CD14-positive monocyte (primary cell): ENCODE results near the gene CFAP299. TPM values are rescaled to one million over a fixed set of nuclear protein-coding genes. Genes with fewer than 3 reads are reported as not detected.
"Not testable (repeated sequence)": the region's sequence is repeated elsewhere in the genome, so short reads cannot be mapped to it uniquely, and the experiment has no call there.

Source experiments
- DNase-seq, 3 donors: peaks; one replicate each; pipeline ENCODE4 v3.0.0-alpha.2; 2011 to 2022
- H2AFZ ChIP-seq: 2 replicates; pipeline ENCODE4 v1.6.0; 2012; ENCODE audit warnings: mild to moderate bottlenecking, low read depth, low read length, inconsistent platforms; ENCODE audit not compliant: insufficient read depth, poor library complexity, severe bottlenecking
- H3K27ac ChIP-seq, 2 donors: 1 replicate in 1 of 2; 2 replicates in 1 of 2; pipeline ENCODE4 v1.5.1; 2012 to 2013; ENCODE audit warnings: low read length in 2 of 2, control low read depth in 1 of 2, inconsistent platforms in 1 of 2, low read depth in 1 of 2, mild to moderate bottlenecking in 1 of 2
- H3K27me3 ChIP-seq, 2 donors: one replicate each; pipeline versions ENCODE4 v1.6.0 to v1.6.1; 2011 to 2013; ENCODE audit warnings: low read length in 2 of 2; ENCODE audit not compliant: control insufficient read depth in 2 of 2, insufficient read depth in 2 of 2
- H3K36me3 ChIP-seq, 2 donors: replicated peaks in 1 of 2; 1 replicate in 1 of 2; 2 replicates in 1 of 2; pipeline versions ENCODE4 v1.5.1 to v1.6.1; 2012 to 2013; ENCODE audit warnings: low read length in 2 of 2, control low read depth in 1 of 2, inconsistent platforms in 1 of 2, mild to moderate bottlenecking in 1 of 2; ENCODE audit not compliant: insufficient read depth in 2 of 2, control insufficient read depth in 1 of 2
- H3K4me1 ChIP-seq, 2 donors: 1 replicate in 1 of 2; 2 replicates in 1 of 2; pipeline versions ENCODE4 v1.5.1 to v1.6.1; 2012 to 2013; ENCODE audit warnings: low read length in 2 of 2, control low read depth in 1 of 2, inconsistent platforms in 1 of 2, mild to moderate bottlenecking in 1 of 2, moderate library complexity in 1 of 2; ENCODE audit not compliant: insufficient read depth in 2 of 2, control insufficient read depth in 1 of 2
- H3K4me2 ChIP-seq: replicated peaks from 2 replicates; pipeline ENCODE3; 2012; ENCODE audit warnings: low read length, moderate library complexity, mild to moderate bottlenecking; ENCODE audit not compliant: poor library complexity, severe bottlenecking; ENCODE audit errors: extremely low read depth
- H3K4me3 ChIP-seq, 3 experiments: fragments of 200-600 bp in 1 of 3; sonication (generic) in 1 of 3; replicated peaks in 1 of 3; 1 replicate in 2 of 3; 2 replicates in 1 of 3; pipeline ENCODE4 v1.5.1; 2011 to 2013; ENCODE audit warnings: low read length in 3 of 3, mild to moderate bottlenecking in 3 of 3, control low read depth in 2 of 3, low read depth in 2 of 3, inconsistent platforms in 1 of 3, moderate library complexity in 1 of 3
- H3K79me2 ChIP-seq: 2 replicates; pipeline ENCODE4 v1.6.0; 2012; ENCODE audit warnings: mild to moderate bottlenecking, control low read depth, inconsistent platforms, low read length, moderate library complexity; ENCODE audit not compliant: insufficient read depth
- H3K9ac ChIP-seq: 2 replicates; pipeline ENCODE4 v1.6.0; 2017; ENCODE audit warnings: low read length, mild to moderate bottlenecking; ENCODE audit not compliant: insufficient read depth, poor library complexity, severe bottlenecking
- H3K9me3 ChIP-seq, 2 donors: replicated peaks in 1 of 2; 1 replicate in 1 of 2; 2 replicates in 1 of 2; pipeline versions ENCODE4 v1.5.1 to v1.6.1; 2012 to 2013; ENCODE audit warnings: low read length in 2 of 2, control low read depth in 1 of 2; ENCODE audit not compliant: control insufficient read depth in 1 of 2, insufficient read depth in 1 of 2
- H4K20me1 ChIP-seq: 2 replicates; pipeline ENCODE4 v1.6.0; 2012; ENCODE audit warnings: mild to moderate bottlenecking, low read length, control low read depth, moderate library complexity; ENCODE audit not compliant: insufficient read depth
- H3K27ac Mint-ChIP-seq, 7 donors: one replicate each; pipeline ENCODE4 v1.8.0; 2020; ENCODE audit warnings: mild to moderate bottlenecking in 7 of 7, mixed read lengths in 7 of 7, moderate library complexity in 6 of 7, inconsistent platforms in 2 of 7
- H3K27me3 Mint-ChIP-seq, 3 donors: one replicate each; pipeline ENCODE4 v1.8.0; 2021 to 2022; ENCODE audit warnings: low read depth in 3 of 3, mild to moderate bottlenecking in 3 of 3, mixed read lengths in 3 of 3, moderate library complexity in 3 of 3, inconsistent platforms in 1 of 3
- H3K36me3 Mint-ChIP-seq, 2 donors: one replicate each; pipeline ENCODE4 v1.8.0; 2020; ENCODE audit warnings: mixed read lengths in 2 of 2, inconsistent platforms in 1 of 2, mild to moderate bottlenecking in 1 of 2
- H3K4me1 Mint-ChIP-seq: one replicate; pipeline ENCODE4 v1.8.0; 2020; ENCODE audit warnings: mild to moderate bottlenecking, mixed read lengths
- H3K4me3 Mint-ChIP-seq, 2 donors: one replicate each; pipeline ENCODE4 v1.8.0; 2020; ENCODE audit warnings: mild to moderate bottlenecking in 2 of 2, mixed read lengths in 2 of 2, moderate library complexity in 1 of 2
- H3K9me3 Mint-ChIP-seq, 7 donors: one replicate each; pipeline ENCODE4 v1.8.0; 2020 to 2022; ENCODE audit warnings: mixed read lengths in 7 of 7, mild to moderate bottlenecking in 6 of 7, moderate library complexity in 6 of 7, inconsistent platforms in 2 of 7
- WGBS: methylation state at CpG from one replicate; pipeline ENCODE4 v1.1.5; 2013; ENCODE audit warnings: missing lambda C conversion rate; ENCODE audit not compliant: insufficient coverage; 5-methylcytosine and 5-hydroxymethylcytosine counted together
- intact Hi-C, 2 donors: fragments of 100-400 bp; cut with micrococcal nuclease; formaldehyde crosslinking; loops; one replicate each; pipeline versions ENCODE4 v1.15.0 to v1.15.1; 2023
- polyA minus RNA-seq: library from RNA; depleted of rRNA, polyadenylated mRNA; stranded (reverse); fragments of >200 nt; gene quantifications from 2 replicates; pipeline ENCODE4 v1.2.3, GENCODE V29; 2012
- polyA plus RNA-seq, 3 donors: library from polyadenylated mRNA; depleted of rRNA in 1 of 3; unstranded in 2 of 3; stranded (reverse) in 1 of 3; fragments of 300-500 nt in 2 of 3; fragments of >200 nt in 1 of 3; fragmentation: Illumina TruSeq in 2 of 3; gene quantifications; 1 replicate in 2 of 3; 2 replicates in 1 of 3; pipeline ENCODE4 v1.2.3, GENCODE V29; 2012 to 2021
- total RNA-seq, 12 experiments: library from RNA in 1 of 12; stranded (reverse) in 1 of 12; fragments of 120-200 nt in 1 of 12; gene quantifications; one replicate each; pipeline ENCODE4 v1.2.4 and lab custom pipeline; 2013 to 2026; ENCODE audit warnings: mixed read lengths in 6 of 12, inconsistent platforms in 1 of 12
- TF ChIP-seq, protein P1 (sequence below): fragments of 200-600 bp; IDR thresholded peaks from one replicate; pipeline ENCODE4 v1.8.0; 2022; ENCODE audit warnings: antibody characterized with exemption, mild to moderate bottlenecking

CFAP299 gene
- total RNA-seq (2013), result not detected
- polyA plus RNA-seq, result not detected
- polyA minus RNA-seq, result not detected in 2 replicates
- total RNA-seq (lab: John Stamatoyannopoulos, UW), result 0 to 1.4 (median 0.05) reads per million in 11 experiments

DNA sequence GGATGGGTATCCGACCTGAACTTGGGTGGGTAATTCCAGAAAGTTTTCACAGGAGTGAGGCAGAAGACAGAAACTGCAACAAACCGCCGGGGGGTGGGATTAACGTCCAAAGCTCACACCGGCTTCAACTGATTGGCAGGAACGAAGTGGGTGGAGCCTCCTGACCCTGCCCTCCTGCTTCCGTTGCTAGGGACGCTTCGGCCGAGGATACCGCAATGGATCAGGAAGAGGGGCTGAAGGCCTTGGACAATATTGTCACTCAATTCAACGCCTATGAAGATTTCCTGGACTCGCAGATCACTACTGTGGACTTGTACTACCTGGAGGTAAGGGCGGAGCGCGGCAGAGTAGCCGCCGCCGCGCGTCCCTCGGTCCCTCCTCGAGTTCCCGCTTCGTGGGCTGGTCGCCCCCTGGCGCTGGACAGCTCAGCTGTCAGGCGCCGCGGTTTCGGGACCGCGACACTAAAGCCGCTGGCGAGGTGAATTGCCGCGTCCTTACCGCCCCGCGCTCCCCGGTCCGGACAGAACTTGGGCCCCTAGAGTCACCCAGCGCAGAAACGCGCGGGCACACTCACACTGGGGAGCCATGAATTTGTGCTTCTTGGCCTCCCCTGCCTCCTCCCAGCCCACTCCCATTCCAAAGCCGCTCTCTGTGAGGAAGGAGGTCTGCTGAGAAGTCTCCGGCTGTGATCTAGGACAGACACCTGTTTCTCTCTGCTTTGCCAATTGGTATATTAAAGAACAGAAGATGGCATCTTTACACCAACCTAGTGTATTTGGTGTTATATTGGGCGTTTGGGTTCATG, at the start of gene CFAP299:
Gene CFAP299 (plus strand): TSS at position 177 of the 805 bp plus-strand sequence.
- Histone ChIP-seq H3K36me3 (no peaks in the 10 kb centered on the region), H4K20me1 (no peaks in the 10 kb centered on the region), H3K27ac (no peak within 1 kb of the TSS), H3K9ac (peak within 1 kb of the TSS; percentile 33), H3K4me3 (peak within 1 kb of the TSS; percentile 70 to 91 (median 86)), H3K9me3 (peaks cover 0 to 5% of the 10 kb centered on the region in 2 donors), H3K79me2 (no peaks in the 10 kb centered on the region), H3K27me3 (peaks cover 4 to 13% of the 10 kb centered on the region in 2 donors), H3K4me1 (peaks cover 8 to 10% of the 10 kb centered on the region in 2 donors), H2AFZ (peak within 1 kb of the TSS; percentile 84), H3K4me2 (peak within 1 kb of the TSS; percentile 87)
- TF ChIP-seq, protein P1, sequence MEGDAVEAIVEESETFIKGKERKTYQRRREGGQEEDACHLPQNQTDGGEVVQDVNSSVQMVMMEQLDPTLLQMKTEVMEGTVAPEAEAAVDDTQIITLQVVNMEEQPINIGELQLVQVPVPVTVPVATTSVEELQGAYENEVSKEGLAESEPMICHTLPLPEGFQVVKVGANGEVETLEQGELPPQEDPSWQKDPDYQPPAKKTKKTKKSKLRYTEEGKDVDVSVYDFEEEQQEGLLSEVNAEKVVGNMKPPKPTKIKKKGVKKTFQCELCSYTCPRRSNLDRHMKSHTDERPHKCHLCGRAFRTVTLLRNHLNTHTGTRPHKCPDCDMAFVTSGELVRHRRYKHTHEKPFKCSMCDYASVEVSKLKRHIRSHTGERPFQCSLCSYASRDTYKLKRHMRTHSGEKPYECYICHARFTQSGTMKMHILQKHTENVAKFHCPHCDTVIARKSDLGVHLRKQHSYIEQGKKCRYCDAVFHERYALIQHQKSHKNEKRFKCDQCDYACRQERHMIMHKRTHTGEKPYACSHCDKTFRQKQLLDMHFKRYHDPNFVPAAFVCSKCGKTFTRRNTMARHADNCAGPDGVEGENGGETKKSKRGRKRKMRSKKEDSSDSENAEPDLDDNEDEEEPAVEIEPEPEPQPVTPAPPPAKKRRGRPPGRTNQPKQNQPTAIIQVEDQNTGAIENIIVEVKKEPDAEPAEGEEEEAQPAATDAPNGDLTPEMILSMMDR, result peak; percentile 44
- Mint-ChIP-seq H3K9me3 (peaks cover 0 to 10% (median 0%) of the 10 kb centered on the region in 7 donors), H3K4me3 (peak within 1 kb of the TSS; percentile 89 to 96), H3K27me3 (peaks cover 9 to 21% (median 9%) of the 10 kb centered on the region in 3 donors), H3K4me1 (peaks cover 15% of the 10 kb centered on the region), H3K36me3 (no peaks in the 10 kb centered on the region), H3K27ac (peak within 1 kb of the TSS in 2 of 7 donors; percentile 35 to 64)
- intact Hi-C loops, result no loop called here
- under 1% methylated on average over 43 of the region's 49 CpGs for WGBS
- peak; percentile 57 to 81 (median 64) for DNase-seq

DNA sequence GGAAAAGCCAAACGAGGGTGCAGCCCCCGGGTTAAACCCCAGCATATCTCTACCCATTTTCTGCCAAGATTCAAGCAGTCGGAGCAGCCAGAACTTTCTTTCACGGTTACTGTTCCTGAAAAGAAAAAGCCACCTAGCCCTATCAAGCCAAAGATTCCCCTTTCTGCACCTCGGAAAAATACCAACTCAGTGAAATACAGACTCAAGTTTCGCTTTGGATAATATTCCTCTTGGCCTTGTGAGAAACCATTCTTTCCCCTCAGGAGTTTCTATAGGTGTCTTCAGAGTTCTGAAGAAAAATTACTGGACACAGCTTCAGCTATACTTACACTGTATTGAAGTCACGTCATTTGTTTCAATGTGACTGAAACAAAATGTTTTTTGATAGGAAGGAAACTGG, 49.1 kb upstream of the CFAP299 start:
- Histone ChIP-seq H3K79me2 (no peaks in the 10 kb centered on the region), H3K27me3 (peaks cover 2% of the 10 kb centered on the region in 2 donors), H2AFZ (no peak overlapping the region), H3K4me2 (no peak overlapping the region), H3K4me3 (no peak overlapping the region), H3K36me3 (no peaks in the 10 kb centered on the region), H3K27ac (no peak overlapping the region), H3K9ac (no peak overlapping the region), H3K4me1 (no peaks in the 10 kb centered on the region), H3K9me3 (no peaks in the 10 kb centered on the region), H4K20me1 (no peaks in the 10 kb centered on the region)
- H3K4me3 Mint-ChIP-seq, result no peak overlapping the region
- no peaks in the 10 kb centered on the region for H3K36me3 Mint-ChIP-seq
- H3K27me3 Mint-ChIP-seq, result peaks cover 0 to 5% (median 1%) of the 10 kb centered on the region in 3 donors
- 90% methylated on average over 2 of the region's 7 CpGs for WGBS
- TF ChIP-seq, protein P1, result no peak
- intact Hi-C loops, result no loop called here
- DNase-seq, result no peak
- no peak overlapping the region for H3K27ac Mint-ChIP-seq
- H3K4me1 Mint-ChIP-seq, result no peaks in the 10 kb centered on the region
- H3K9me3 Mint-ChIP-seq, result peaks cover 0 to 6% (median 0%) of the 10 kb centered on the region in 7 donors

DNA sequence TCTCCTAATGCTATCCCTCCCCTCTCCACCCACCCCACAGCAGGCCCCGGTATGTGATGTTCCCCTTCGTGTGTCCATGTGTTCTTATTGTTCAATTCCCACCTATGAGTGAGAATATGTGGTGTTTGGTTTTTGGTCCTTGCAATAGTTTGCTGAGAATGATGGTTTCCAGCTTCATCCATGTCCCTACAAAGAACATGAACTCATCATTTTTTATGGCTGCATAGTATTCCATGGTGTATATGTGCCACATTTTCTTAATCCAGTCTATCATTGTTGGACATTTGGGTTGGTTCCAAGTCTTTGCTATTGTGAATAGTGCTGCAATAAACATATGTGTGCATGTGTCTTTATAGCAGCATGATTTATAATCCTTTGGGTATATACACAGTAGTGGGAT, 44.9 kb upstream of the CFAP299 start:
- DNase-seq, intact Hi-C loops, H3K27me3 ChIP-seq, H4K20me1 ChIP-seq, H3K4me3 Mint-ChIP-seq, H3K36me3 ChIP-seq, H3K36me3 Mint-ChIP-seq, H3K4me3 ChIP-seq, H3K79me2 ChIP-seq, H2AFZ ChIP-seq, H3K27ac ChIP-seq, H3K4me1 ChIP-seq, H3K4me2 ChIP-seq, H3K4me1 Mint-ChIP-seq, H3K9ac ChIP-seq, H3K27ac Mint-ChIP-seq, H3K9me3 Mint-ChIP-seq, H3K9me3 ChIP-seq, H3K27me3 Mint-ChIP-seq: not testable (repeated sequence)
- no CpG with 5 or more reads among the region's 2 CpGs for WGBS
